K562 (cell line): ENCODE measurements around the gene HPSE2. TPM values are rescaled to one million over a fixed set of nuclear protein-coding genes. Genes with fewer than 3 reads are reported as not detected.

Experiments used
- ATAC-seq: fragments of 200-7000 bp; cut with Tn5 transposase; 3 replicates; pipeline ENCODE4 v1.9.1; 2020; ENCODE audit warnings: moderate library complexity
- BruUV-seq: library from RNA; stranded (reverse); fragments of 400-500 nt; replicated peaks from 2 replicates; lab custom pipeline; 2021; lab: Mats Ljungman, UMichigan
- CTCF ChIA-PET: fragments of 300-600 bp; formaldehyde crosslinking; extraction: SDS; loops from one replicate; lab custom pipeline; 2021; ENCODE audit warnings: low intra/inter-chr PET ratio; lab: Yijun Ruan, JAX
- POLR2A ChIA-PET: fragments of 300-600, 350-650 bp; sonication (Branson Sonifier 250); formaldehyde crosslinking; extraction: SDS; loops from one replicate; lab custom pipeline; 2021; ENCODE audit warnings: antibody characterized with exemption, inconsistent platforms; lab: Yijun Ruan, JAX
- DNase-seq, 4 experiments: peaks; one replicate each; pipeline versions ENCODE4 v3.0.0 to v3.0.0-alpha.2; 2011 to 2018; ENCODE audit warnings: low spot score in 3 of 4, mixed read lengths in 3 of 4; ENCODE audit errors: extremely low read depth in 1 of 4
- FAIRE-seq: peaks from 2 replicates; lab custom pipeline; 2011; peaks lifted over from hg19 to GRCh38; lab: Jason Lieb, UNC
- H2AFZ ChIP-seq: 2 replicates; pipeline ENCODE4 v1.6.0; 2011; ENCODE audit warnings: low read depth, low read length, control low read depth, inconsistent platforms
- H3K27ac ChIP-seq: fragments of 200-600 bp; 3 replicates; pipeline ENCODE4 v1.8.0; 2011; ENCODE audit warnings: low read depth, mild to moderate bottlenecking, control low read depth, inconsistent platforms, low read length, moderate library complexity, mixed read lengths; ENCODE audit errors: extremely low read depth
- H3K27me3 ChIP-seq, 2 experiments: fragments of 300-600 bp in 1 of 2; 2 replicates in 1 of 2; 3 replicates in 1 of 2; pipeline versions ENCODE4 v1.6.0 to v1.8.0; 2011; ENCODE audit warnings: inconsistent platforms in 2 of 2, low read length in 2 of 2, mild to moderate bottlenecking in 1 of 2, mixed read lengths in 1 of 2, moderate library complexity in 1 of 2; ENCODE audit not compliant: control insufficient read depth in 2 of 2, insufficient read depth in 2 of 2
- H3K36me3 ChIP-seq: fragments of 300-600 bp; 3 replicates; pipeline ENCODE4 v1.8.0; 2011; ENCODE audit warnings: mild to moderate bottlenecking, low read length, inconsistent platforms; ENCODE audit not compliant: control insufficient read depth, insufficient read depth
- H3K4me1 ChIP-seq, 2 experiments: fragments of 200-600 bp in 1 of 2; replicated peaks in 1 of 2; 2 replicates in 1 of 2; 3 replicates in 1 of 2; pipeline versions ENCODE4 v1.5.1 to v1.8.0; 2011; ENCODE audit warnings: inconsistent platforms in 2 of 2, low read length in 2 of 2, mild to moderate bottlenecking in 1 of 2, mixed read lengths in 1 of 2, moderate library complexity in 1 of 2; ENCODE audit not compliant: control insufficient read depth in 2 of 2, insufficient read depth in 2 of 2
- H3K4me2 ChIP-seq: 2 replicates; pipeline ENCODE4 v1.6.1; 2011; ENCODE audit warnings: low read length, control low read depth, inconsistent platforms, mixed read lengths; ENCODE audit not compliant: insufficient read depth
- H3K4me3 ChIP-seq: fragments of 200-600 bp; sonication (generic), shearing (Covaris generic); 2 replicates; pipeline ENCODE4 v1.5.1; 2016; ENCODE audit warnings: control low read depth, inconsistent platforms
- H3K79me2 ChIP-seq: fragments of 200-600 bp; 3 replicates; pipeline ENCODE4 v1.8.0; 2011; ENCODE audit warnings: low read length, inconsistent platforms; ENCODE audit not compliant: control insufficient read depth, insufficient read depth
- H3K9ac ChIP-seq, 2 experiments: 2 replicates each; pipeline versions ENCODE4 v1.6.0 to v1.6.1; 2011; ENCODE audit warnings: low read depth in 2 of 2, low read length in 2 of 2, control low read depth in 1 of 2, inconsistent platforms in 1 of 2, mild to moderate bottlenecking in 1 of 2, mixed read lengths in 1 of 2; ENCODE audit not compliant: insufficient read depth in 1 of 2
- H3K9me1 ChIP-seq: one replicate; pipeline ENCODE4 v1.6.0; 2011; ENCODE audit warnings: inconsistent platforms, mild to moderate bottlenecking, low read length, moderate library complexity; ENCODE audit not compliant: control insufficient read depth, insufficient read depth
- H3K9me3 ChIP-seq: replicated peaks from 2 replicates; pipeline ENCODE4 v1.5.1; 2011; ENCODE audit warnings: low read depth, low read length, inconsistent platforms; ENCODE audit not compliant: control insufficient read depth, insufficient read depth
- H4K20me1 ChIP-seq: replicated peaks from 2 replicates; pipeline ENCODE4 v1.6.1; 2011; ENCODE audit warnings: low read length, inconsistent platforms, mixed read lengths; ENCODE audit not compliant: control insufficient read depth, insufficient read depth
- CTBP1 ChIP-seq: fragments of 450-650 bp; IDR thresholded peaks from 2 replicates; pipeline ENCODE4 v1.6.1; 2016; ENCODE audit warnings: borderline replicate concordance
- EP400 ChIP-seq: fragments of 450-650 bp; IDR thresholded peaks from 2 replicates; pipeline ENCODE4 v1.6.1; 2017; ENCODE audit warnings: antibody characterized with exemption, mild to moderate bottlenecking, moderate library complexity
- ETV5 ChIP-seq: sonication (generic); formaldehyde crosslinking; IDR thresholded peaks from 2 replicates; pipeline ENCODE4 v1.4.0; 2020; ENCODE audit warnings: low read depth, mild to moderate bottlenecking, missing genetic modification reagents
- FOSL1 ChIP-seq: fragments of 200-800 bp; sonication (Bioruptor generic); conservative IDR thresholded peaks from 2 replicates; pipeline ENCODE4 v1.6.1; 2016; ENCODE audit warnings: missing genetic modification characterization, missing compliant biosample characterization
- NFATC3 ChIP-seq: fragments of 450-650 bp; IDR thresholded peaks from 2 replicates; pipeline ENCODE4 v1.6.1; 2017; ENCODE audit warnings: mild to moderate bottlenecking
- NR4A1 ChIP-seq, 2 experiments: fragments of 250-450 bp in 1 of 2; fragments of 450-650 bp in 1 of 2; sonication (Bioruptor Pico) in 1 of 2; IDR thresholded peaks; 2 replicates each; pipeline versions ENCODE4 v1.4.0 to v1.6.1; 2016 to 2020; ENCODE audit warnings: mild to moderate bottlenecking in 2 of 2, missing compliant biosample characterization in 1 of 2, missing genetic modification characterization in 1 of 2, moderate library complexity in 1 of 2
- SETDB1 ChIP-seq: IDR thresholded peaks from one replicate; pipeline ENCODE4 v1.6.1; 2012; ENCODE audit warnings: low read length, control low read depth, inconsistent platforms
- SMAD3 ChIP-seq: fragments of 450-650 bp; formaldehyde crosslinking; conservative IDR thresholded peaks from 2 replicates; pipeline ENCODE4 v1.4.0; 2020; ENCODE audit warnings: mild to moderate bottlenecking
- SMARCC2 ChIP-seq: fragments of 450-650 bp; IDR thresholded peaks from 2 replicates; pipeline ENCODE4 v1.6.1; 2017; ENCODE audit warnings: antibody characterized with exemption, moderate library complexity, mild to moderate bottlenecking, low read depth
- ZNF263 ChIP-seq: sonication (generic); formaldehyde crosslinking; IDR thresholded peaks from 2 replicates; pipeline ENCODE4 v1.8.0; 2022; ENCODE audit warnings: mild to moderate bottlenecking, missing genetic modification reagents, borderline replicate concordance
- ZNF316 ChIP-seq: fragments of 450-650 bp; IDR thresholded peaks from 2 replicates; pipeline ENCODE4 v1.6.1; 2016
- WGBS: fragments of 100-300 bp; shearing (Covaris generic); methylation state at CpG from one replicate; pipeline ENCODE4 v1.1.6; 2016; ENCODE audit warnings: low coverage, mixed read lengths; ENCODE audit not compliant: insufficient coverage; ENCODE audit errors: missing lambda C conversion rate; 5-methylcytosine and 5-hydroxymethylcytosine counted together
- in situ Hi-C: fragments of 300-500 bp; cut with MboI; formaldehyde crosslinking; loops from 4 replicates; pipeline ENCODE4 v1.15.0; 2018; ENCODE audit warnings: inconsistent platforms, mixed read lengths
- intact Hi-C: fragments of 100-400 bp; cut with micrococcal nuclease; formaldehyde crosslinking; loops from 2 replicates; pipeline ENCODE4 v1.14.2; 2022
- polyA plus RNA-seq, 8 experiments: library from polyadenylated mRNA; depleted of rRNA in 4 of 8; stranded (reverse) in 5 of 8; unstranded in 3 of 8; fragments of >200 nt; fragmentation: Nextera tagmentation in 2 of 8; fragmentation: Illumina TruSeq in 1 of 8; extraction: Ambion mirVana in 2 of 8; extraction: Trizol in 1 of 8; gene quantifications; 2 replicates each; pipeline versions ENCODE4 v1.2.1 to v1.2.3, GENCODE V29; 2011 to 2014; ENCODE audit warnings: inconsistent platforms in 1 of 8, missing spikeins in 1 of 8
- total RNA-seq, 7 experiments: library from RNA; depleted of rRNA in 6 of 7; stranded (reverse); fragments of >200 nt in 6 of 7; fragmentation: Illumina TruSeq in 2 of 7; extraction: Trizol in 2 of 7; gene quantifications; 2 replicates each; pipeline versions ENCODE4 v1.2.1 to v1.2.3, GENCODE V29; 2011 to 2021; ENCODE audit warnings: low replicate concordance in 1 of 7
- TF ChIP-seq, protein P1 (sequence below), 2 experiments: fragments of 450-650 bp in 1 of 2; sonication (generic) in 1 of 2; formaldehyde crosslinking in 1 of 2; IDR thresholded peaks in 1 of 2; conservative IDR thresholded peaks in 1 of 2; 2 replicates each; pipeline versions ENCODE4 v1.6.1 to v1.8.1; 2016 to 2023; ENCODE audit warnings: mild to moderate bottlenecking in 2 of 2, moderate library complexity in 2 of 2, inconsistent platforms in 1 of 2, missing genetic modification reagents in 1 of 2
- TF ChIP-seq, protein P2 (sequence below): sonication (generic); formaldehyde crosslinking; IDR thresholded peaks from 2 replicates; pipeline ENCODE4 v1.4.0; 2020; ENCODE audit warnings: mild to moderate bottlenecking, missing genetic modification reagents

HPSE2 gene
- total and polyA plus RNA-seq, 9 of the 15 experiments (the other 6 are each of a cell fraction or from before 2014, with no cell fraction given) = 0.03 to 0.10 (median 0.04) TPM; not detected in 2

DNA sequence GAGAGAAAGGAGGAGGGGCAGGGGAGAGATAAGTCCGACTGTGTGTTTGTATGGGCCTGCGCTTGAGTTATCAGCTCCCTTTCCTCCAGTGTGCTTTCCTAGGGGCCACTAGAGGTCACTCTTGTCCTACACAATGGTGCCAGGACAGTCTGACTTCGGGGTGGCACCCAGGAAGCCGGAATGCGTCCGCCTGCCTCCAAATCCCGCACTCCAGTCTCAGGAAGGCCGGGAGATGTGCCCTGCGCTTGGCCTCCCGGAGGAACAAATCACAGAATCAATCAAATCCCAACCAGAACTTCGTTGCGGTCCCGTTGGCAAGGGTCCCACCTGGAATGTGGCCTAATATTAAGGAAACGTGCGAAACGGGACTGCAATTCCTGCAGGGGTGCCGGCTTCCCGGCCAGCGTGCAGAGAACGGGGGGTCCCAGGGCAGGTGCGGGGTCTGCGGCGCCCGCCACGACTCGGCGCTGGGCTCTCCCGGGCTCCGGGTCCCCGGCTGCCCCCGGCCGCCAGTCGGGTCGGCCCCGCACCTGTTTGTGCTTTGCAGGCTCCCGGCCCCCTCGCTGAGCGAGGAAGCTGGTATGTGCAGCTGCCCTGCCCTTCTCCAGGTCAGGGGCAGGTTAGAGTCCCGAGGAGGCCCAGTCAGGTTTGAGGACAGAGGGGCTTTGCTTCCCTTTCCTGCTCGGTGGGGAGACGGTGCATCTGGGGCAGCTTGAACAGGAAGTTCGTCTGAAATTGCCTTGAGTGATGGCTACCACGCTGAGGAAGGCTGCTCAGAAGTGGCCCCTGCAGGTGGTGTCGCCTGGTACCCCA lies 767.9 kb downstream of the HPSE2 start (continued):
- TF ChIP-seq ETV5 (CRISPR knock-in tag) = no peak
- TF ChIP-seq SETDB1 = no peak
- no peak for TF ChIP-seq SMAD3
- peak; percentile 4; the same call in 1 of the 2 replicates for TF ChIP-seq EP400

DNA sequence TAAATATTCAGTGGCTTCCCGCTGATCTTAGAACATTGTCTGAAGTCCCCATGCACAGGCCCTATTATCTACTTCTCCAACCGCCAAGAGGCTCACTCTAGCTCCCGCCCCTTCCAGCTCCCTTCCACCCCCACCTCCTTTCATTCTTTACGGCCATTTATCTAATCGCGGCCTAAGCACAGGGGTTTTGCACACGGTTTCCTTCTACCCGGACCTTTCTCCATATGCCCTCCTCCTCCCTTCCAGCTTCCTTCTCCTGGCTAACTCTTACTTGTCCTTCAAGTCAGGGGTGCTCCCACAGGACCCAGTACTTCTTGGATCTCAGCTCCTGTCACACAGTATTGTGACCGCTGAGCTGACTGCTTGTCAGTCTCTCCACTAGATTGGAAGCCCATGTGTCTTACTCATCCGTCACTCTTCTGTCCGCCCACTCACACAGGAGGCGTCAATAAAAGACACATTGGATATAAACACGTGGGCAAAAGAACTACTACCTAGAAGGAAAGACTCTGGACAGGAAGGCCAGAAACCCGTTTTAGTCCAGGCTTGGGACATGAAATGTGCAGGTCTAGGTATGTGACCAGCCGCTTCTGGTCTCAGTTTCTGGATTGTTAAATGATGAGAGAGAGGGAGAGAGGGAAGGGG lies 768.7 kb downstream of the HPSE2 start:
- FAIRE-seq = peak; percentile 90
- peak; percentile 85 for ATAC-seq
- Histone ChIP-seq H3K4me3 (no peak overlapping the region), H3K27ac (peak overlapping the region; percentile 82), H4K20me1 (no peaks in the 10 kb centered on the region), H2AFZ (peak overlapping the region; percentile 94), H3K9ac (peak overlapping the region; percentile 8 to 49; a peak in 3 of 4 replicates), H3K9me3 (no peaks in the 10 kb centered on the region), H3K79me2 (no peaks in the 10 kb centered on the region), H3K27me3 (no peaks in the 10 kb centered on the region), H3K4me1 (peaks cover 40 to 46% of the 10 kb centered on the region in 2 experiments; a peak in 4 of 5 replicates), H3K4me2 (peak overlapping the region; percentile 64), H3K36me3 (no peaks in the 10 kb centered on the region), H3K9me1 (no peaks in the 10 kb centered on the region)
- intact Hi-C loops = loop anchor here (1.0 to 10.0 kb wide), 6 partner anchors 42 to 780 kb away; no protein-coding TSS in a partner anchor
- ChIA-PET CTCF (interaction anchor here (0.6 to 1.8 kb wide), 4 partner anchors 43 to 779 kb away, joined by 3 to 8 read pairs (median 4); no protein-coding TSS in a partner anchor), POLR2A (interaction anchor here (0.6 to 1.6 kb wide), 3 partner anchors 19 to 38 kb away, joined by 3 to 4 read pairs (median 3); no protein-coding TSS in a partner anchor)
- BruUV-seq = no TSS peak
- WGBS = 3% methylated on average over 15 of the region's 15 CpGs
- peak; percentile 69 to 87 (median 77) for DNase-seq
- in situ Hi-C loops = loop anchor here (10.0 kb wide), 1 partner anchor 578 kb away; no protein-coding TSS in a partner anchor
- TF ChIP-seq SMARCC2 (peak; percentile 59; the same call in 1 of the 2 replicates), NFATC3 (0 out of 2 replicates have a peak, but pooled peaks have one; percentile 22), NR4A1 (CRISPR knock-in tag; IDR thresholded peaks at IDR 0.05) (no peak), NR4A1 (tag; IDR thresholded peaks at IDR 0.05) (peak; percentile 59; the same call in 1 of the 2 replicates), ZNF316 (peak; percentile 72), FOSL1 (tag) (peak; percentile 66), ZNF263 (CRISPR knock-in tag) (peak; percentile 82), CTBP1 (peak; percentile 35; the same call in 1 of the 2 replicates)
- TF ChIP-seq, protein P1, sequence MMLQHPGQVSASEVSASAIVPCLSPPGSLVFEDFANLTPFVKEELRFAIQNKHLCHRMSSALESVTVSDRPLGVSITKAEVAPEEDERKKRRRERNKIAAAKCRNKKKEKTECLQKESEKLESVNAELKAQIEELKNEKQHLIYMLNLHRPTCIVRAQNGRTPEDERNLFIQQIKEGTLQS (IDR thresholded peaks at IDR 0.05) = peak; percentile 71; the same call in 1 of the 2 replicates
- TF ChIP-seq, protein P1 (CRISPR knock-in tag; conservative IDR thresholded peaks at IDR 0.05) = no peak
- TF ChIP-seq, protein P2, sequence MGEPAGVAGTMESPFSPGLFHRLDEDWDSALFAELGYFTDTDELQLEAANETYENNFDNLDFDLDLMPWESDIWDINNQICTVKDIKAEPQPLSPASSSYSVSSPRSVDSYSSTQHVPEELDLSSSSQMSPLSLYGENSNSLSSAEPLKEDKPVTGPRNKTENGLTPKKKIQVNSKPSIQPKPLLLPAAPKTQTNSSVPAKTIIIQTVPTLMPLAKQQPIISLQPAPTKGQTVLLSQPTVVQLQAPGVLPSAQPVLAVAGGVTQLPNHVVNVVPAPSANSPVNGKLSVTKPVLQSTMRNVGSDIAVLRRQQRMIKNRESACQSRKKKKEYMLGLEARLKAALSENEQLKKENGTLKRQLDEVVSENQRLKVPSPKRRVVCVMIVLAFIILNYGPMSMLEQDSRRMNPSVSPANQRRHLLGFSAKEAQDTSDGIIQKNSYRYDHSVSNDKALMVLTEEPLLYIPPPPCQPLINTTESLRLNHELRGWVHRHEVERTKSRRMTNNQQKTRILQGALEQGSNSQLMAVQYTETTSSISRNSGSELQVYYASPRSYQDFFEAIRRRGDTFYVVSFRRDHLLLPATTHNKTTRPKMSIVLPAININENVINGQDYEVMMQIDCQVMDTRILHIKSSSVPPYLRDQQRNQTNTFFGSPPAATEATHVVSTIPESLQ (CRISPR knock-in tag) = 0 out of 2 replicates have a peak, but pooled peaks have one; percentile 17
